Sigmoid colon (tissue), 4 donors: Measurements from ENCODE around the gene ELF3.

Experiments
- POLR2A ChIP-seq, 2 donors: fragments of 450-650 bp; IDR thresholded peaks; one replicate each; pipeline ENCODE4 v1.6.1; 2016; ENCODE audit warnings: antibody characterized with exemption in 2 of 2, mild to moderate bottlenecking in 2 of 2, moderate library complexity in 2 of 2
- POLR2AphosphoS5 ChIP-seq, 4 donors: sonication (generic); formaldehyde crosslinking; IDR thresholded peaks; one replicate each; pipeline ENCODE4 v1.6.1; 2017; ENCODE audit warnings: antibody characterized with exemption in 4 of 4
- TF ChIP-seq, protein P1 (sequence below), 4 experiments: fragments of 450-650 bp in 3 of 4; fragments of 200-600 bp in 1 of 4; IDR thresholded peaks; one replicate each; pipeline ENCODE4 v1.5.1; 2016 to 2019; ENCODE audit warnings: antibody characterized with exemption in 4 of 4, mild to moderate bottlenecking in 3 of 4, moderate library complexity in 2 of 4

DNA sequence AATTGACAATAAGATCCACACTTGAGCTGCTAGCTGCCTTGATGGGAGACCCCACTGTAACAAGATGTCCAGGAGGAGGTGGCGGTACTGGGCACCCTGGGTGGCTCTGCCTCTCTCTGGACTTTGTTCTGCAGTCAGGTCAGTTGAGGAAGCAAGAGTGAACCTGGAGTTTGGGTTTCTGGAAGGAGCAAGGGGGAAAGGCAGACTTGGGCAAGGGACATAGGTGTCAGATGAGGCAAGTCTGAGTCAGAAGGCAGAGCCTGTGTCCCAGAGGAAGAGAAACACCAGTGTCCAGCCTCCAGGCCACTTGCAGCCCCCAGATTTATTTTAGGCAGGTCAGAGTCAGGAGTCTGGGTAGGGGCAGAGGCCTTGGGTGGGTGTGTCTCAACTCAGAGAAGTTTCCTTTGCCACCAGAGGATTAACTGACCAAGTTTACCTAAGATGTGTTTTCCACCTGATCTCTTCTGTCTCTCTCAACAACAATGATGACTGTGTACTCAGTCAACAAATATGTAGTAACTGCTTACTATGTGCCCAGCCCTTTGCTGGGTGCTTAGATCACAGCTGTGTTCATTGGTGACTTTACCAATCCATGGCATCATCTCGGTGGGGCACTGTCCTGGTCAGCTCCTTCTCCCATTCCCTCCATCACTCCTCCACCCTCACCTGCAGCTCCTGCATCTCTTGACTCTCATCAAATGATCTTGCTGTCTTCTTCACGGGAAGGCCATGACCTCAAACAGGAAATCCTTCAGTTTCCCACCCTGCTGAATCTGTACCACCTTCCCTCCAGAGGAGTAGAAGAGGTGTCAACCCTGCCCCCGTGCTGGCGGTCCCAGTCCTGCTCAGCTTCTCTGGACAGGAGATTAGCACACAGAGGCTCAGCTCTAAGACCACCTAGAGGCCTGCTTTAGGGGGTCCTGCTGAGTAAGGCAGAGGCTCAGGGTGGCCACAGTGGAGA lies 36.6 kb downstream of the ELF3 start:
- TF ChIP-seq POLR2A (IDR thresholded peaks at IDR 0.05) (no peak), POLR2AphosphoS5 (IDR thresholded peaks at IDR 0.05) (no peak)
- TF ChIP-seq, protein P1, sequence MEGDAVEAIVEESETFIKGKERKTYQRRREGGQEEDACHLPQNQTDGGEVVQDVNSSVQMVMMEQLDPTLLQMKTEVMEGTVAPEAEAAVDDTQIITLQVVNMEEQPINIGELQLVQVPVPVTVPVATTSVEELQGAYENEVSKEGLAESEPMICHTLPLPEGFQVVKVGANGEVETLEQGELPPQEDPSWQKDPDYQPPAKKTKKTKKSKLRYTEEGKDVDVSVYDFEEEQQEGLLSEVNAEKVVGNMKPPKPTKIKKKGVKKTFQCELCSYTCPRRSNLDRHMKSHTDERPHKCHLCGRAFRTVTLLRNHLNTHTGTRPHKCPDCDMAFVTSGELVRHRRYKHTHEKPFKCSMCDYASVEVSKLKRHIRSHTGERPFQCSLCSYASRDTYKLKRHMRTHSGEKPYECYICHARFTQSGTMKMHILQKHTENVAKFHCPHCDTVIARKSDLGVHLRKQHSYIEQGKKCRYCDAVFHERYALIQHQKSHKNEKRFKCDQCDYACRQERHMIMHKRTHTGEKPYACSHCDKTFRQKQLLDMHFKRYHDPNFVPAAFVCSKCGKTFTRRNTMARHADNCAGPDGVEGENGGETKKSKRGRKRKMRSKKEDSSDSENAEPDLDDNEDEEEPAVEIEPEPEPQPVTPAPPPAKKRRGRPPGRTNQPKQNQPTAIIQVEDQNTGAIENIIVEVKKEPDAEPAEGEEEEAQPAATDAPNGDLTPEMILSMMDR (IDR thresholded peaks at IDR 0.05) = no peak
